MM.1S (cell line): ENCODE measurements around the gene SSUH2.

Experiments used
- EZH2 ChIP-seq: fragments of 300-600 bp; sonication (generic); optimal IDR thresholded peaks from 2 replicates; pipeline ENCODE3; 2017; ENCODE audit warnings: low read depth, mild to moderate bottlenecking, antibody characterized with exemption, low read length, mixed read lengths
- TF ChIP-seq, protein P1 (sequence below): fragments of 300-600 bp; sonication (generic); IDR thresholded peaks from 2 replicates; pipeline ENCODE4 v1.5.1; 2016; ENCODE audit warnings: antibody characterized with exemption, low read length, mixed read lengths

DNA sequence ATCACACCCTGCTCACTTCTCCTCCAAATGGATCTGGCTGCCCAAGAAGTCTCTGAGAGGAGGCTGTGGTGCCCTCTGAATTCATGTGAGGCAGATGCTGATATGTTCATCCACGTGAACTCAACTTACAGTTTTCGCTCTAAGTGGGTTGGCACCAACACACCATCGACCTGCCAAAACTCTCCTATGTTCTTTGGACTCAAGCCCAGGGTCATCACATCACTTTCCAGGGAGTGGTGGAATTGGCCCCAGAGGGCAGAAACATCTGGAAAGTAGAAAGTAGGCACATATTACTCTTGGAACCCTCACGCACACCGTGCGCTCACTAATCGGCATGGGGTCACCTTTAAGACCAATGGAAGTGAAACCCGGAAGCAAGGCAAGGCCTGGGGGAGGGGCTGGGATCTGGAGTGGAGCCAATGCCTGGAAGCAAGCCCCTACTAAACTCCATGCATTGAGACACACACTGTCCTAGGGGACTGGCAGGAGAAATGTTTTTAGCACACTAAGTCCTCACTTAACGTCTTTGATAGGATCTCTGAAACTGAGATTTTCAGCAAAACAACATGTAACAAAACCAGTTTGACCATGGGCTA lies 41.4 kb downstream of the SSUH2 start:
- TF ChIP-seq, protein P1, sequence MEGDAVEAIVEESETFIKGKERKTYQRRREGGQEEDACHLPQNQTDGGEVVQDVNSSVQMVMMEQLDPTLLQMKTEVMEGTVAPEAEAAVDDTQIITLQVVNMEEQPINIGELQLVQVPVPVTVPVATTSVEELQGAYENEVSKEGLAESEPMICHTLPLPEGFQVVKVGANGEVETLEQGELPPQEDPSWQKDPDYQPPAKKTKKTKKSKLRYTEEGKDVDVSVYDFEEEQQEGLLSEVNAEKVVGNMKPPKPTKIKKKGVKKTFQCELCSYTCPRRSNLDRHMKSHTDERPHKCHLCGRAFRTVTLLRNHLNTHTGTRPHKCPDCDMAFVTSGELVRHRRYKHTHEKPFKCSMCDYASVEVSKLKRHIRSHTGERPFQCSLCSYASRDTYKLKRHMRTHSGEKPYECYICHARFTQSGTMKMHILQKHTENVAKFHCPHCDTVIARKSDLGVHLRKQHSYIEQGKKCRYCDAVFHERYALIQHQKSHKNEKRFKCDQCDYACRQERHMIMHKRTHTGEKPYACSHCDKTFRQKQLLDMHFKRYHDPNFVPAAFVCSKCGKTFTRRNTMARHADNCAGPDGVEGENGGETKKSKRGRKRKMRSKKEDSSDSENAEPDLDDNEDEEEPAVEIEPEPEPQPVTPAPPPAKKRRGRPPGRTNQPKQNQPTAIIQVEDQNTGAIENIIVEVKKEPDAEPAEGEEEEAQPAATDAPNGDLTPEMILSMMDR, result no peak
- no peak for TF ChIP-seq EZH2
